ENCODE data around the gene UHMK1.

UHMK1 gene

DNA sequence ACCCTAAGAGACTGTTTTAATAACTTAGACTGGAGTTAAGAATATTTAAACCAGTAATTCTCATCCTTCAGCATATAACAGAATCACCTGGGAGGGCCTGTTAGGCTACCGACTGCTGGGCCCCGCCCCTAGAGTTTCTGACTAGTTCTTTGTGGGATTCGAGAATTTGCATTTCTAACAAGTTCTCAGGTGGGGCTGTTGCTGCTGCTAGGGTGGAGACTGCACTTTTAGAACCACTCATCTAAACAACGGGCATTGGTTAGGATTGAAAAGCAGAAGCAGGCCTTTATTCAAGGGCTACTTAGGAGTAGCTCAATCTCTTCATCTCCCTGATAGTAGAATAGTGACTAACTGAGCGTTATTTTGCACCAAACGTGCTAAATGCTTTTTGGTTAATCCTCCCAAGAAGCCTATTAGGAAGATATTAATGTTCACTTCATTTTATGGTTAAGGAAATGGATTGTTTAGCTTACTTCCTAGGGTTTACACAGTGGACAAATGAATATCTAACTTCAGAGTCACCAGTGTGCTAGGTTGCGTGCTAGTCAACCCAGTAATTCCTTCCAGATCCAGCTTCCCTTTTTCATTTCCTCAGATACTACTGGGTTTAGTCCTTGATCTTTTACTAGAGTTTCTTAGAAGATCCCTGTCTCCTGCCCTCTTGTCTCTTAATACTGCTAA lies 32.8 kb downstream of the UHMK1 start:
- no peak for DNase-seq

DNA sequence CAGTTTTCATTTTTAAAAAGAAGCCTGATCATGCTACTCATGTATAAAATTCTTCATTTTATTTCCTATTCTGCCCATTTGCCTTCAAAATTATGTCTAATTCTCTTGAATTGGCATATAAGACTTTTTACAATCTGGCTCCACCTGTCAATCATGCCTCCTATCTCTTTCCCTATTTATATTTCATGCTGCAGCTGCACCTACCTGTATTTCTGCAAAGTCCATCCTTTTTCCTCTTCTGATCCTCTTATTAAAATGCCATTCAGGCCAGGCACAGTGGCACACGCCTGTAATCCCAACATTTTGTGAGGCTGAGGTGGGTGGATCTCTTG lies 33.3 kb downstream of the UHMK1 start:
- DNase-seq, result no peak

DNA sequence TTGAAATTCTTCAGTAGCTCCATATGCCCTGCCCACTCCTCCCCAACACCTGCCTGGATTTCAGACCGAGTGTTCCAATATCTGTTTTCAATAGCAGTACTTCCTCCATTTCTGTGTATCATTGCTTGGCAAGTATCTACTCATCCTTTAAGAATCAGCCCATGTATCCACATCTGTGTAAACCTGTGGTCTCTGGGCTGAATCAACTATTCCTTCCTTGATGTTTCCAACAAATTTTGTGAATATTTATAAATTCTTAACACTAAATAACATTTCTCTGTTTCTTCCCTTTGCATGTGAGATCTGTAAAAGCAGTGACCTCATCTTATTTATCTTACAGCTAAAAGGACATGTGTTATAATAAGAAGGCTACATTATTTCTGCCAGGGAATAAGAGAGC lies 37.9 kb downstream of the UHMK1 start:
- no peak for DNase-seq

DNA sequence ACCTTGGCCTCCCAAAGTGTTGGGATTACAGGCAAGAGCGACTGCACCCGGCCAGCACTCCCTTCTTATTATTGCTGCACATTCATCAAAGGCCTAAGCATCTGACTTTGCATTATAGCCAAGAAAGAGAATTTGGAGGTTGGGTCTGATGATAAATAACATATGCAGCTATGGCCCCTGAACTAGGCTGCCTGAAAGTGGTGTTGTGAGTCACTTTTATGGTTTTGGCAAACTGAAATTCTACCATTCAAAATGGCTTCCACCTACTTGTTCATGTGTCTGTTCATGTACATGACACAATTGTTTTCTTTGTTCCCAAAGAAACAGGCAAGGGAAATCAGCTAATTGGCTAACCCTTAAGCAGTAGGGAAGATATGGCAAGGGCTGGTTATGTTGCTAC lies 38.9 kb downstream of the UHMK1 start:
- DNase-seq, result no peak

DNA sequence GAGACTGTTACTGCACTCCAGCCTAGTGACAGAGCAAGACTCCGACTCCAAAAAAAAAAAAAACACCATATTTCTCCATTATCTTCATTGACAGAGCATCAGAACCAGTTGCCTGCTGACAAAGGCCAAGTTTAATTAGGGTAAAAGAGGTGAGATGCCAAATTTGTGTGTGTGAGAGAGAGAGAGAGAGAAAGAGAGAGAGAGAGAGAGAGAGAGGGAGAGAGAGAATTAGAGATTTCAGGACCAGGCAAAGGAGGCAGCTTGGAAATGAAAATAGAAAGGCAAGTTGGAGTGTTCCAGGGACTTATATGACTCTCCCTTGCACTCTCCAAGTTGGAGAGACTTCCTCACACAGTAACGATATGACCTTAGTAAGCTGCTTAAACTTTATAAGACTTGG lies 39.6 kb downstream of the UHMK1 start:
- DNase-seq, result no peak

DNA sequence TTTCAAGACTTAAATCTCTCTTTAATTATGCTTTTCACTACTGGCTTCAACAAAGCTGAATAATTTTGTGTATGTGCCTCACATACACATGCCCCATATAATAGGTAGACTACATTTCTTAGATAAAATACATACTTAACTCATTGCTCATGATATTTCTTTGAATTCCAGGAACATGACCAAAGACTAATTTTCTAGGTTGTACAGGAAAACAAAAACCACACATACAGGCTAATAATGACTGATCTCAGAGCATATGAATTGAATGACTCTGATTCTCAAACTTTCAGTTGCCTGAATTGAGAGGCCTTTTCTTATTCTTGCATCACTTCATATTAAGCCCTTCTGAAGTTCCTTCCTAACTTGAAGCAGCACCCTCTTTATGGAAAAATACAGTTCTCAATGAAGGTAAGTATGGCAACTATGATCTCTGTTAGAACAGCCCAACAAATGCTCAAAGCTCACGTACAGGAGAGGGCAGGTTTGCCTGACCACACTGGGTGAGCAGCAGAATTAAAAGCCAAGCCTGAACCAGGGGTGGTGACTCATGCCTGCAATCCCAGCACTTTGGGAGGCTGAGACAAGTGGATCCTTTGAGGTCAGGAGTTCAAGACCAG lies 41.3 kb downstream of the UHMK1 start:
- no peak for DNase-seq

DNA sequence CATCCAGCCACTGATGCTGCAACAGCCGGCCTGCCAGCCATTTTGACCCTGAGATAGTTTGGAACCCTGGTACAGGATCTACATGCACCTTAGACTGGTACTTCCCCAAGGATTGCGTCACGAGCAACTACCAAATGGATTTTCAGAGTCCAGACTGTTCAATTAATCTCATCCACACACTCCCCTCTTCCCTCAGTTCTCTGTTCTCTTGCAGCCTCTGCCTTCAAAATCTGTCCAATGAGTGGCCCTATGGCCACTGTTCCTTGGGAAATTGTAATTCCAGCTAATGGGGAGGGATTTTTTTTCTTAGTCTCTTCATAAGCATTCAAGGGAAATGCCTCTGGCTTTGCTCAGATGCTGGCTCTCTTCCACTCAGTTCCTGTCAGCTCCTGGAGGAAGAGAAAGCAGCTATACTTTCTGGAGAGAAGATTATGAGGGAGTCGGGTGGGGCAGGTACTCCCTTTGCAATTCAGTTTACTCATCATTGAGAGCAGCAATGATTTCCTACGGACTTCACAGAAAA lies 44.1 kb downstream of the UHMK1 start:
- DNase-seq, result peak; percentile 64

DNA sequence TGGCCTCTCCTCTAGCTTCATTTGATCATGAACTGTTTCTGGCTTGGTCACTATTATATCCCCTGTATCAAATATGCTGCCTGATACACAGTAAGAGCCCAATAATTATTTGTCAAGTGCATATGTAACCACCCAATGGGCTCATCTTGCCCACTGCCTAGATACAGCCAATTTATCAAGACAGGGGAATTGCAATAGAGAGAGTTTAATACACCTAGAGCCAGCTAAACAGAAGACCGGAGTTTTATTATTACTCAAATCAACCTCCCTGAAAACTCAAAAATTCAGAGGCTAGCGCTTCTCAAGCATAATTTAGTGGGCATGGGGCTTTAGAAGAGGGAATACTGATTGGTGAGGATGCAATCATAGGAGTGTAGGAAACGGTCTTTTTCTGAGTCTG lies 45.6 kb downstream of the UHMK1 start:
- DNase-seq, result no peak

DNA sequence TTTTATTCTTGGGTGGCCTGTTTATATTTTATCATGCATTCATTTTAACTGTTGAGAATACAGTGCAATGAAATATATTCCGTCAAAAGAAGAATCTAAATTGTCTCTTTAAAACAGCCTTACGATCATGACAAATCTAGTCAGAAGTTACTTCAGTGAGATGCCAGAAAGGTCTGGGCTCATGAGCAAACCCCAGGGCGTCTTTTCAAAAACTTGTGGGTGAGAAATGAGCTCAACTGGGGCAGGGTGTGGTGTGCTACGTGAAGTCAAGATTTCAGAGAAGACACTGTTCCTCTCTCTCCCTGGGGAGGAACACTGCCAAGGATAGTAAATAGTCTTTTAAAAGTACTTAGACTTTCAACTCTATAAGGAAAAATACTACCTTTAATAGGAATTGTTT lies 50.6 kb downstream of the UHMK1 start:
- DNase-seq, result no peak

DNA sequence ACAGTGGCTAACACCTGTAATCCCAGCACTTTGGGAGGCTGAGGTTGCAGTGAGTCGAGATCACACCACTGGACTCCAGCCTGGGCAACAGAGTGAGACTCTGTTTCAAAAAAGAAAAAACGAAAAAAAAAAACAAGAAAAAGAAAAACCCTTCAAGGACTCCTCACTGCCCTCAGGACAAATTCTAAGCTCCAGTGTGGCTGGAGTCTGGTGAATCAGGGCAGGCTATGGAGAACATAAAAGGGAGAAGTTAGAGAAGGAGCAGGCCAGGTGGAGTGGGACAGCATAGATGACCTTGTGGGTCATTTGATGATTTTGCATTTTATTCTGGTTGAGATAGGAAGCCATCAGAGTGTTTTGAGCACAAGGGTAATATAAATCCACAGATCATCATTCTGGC lies 51.4 kb downstream of the UHMK1 start:
- DNase-seq, result no peak

DNA sequence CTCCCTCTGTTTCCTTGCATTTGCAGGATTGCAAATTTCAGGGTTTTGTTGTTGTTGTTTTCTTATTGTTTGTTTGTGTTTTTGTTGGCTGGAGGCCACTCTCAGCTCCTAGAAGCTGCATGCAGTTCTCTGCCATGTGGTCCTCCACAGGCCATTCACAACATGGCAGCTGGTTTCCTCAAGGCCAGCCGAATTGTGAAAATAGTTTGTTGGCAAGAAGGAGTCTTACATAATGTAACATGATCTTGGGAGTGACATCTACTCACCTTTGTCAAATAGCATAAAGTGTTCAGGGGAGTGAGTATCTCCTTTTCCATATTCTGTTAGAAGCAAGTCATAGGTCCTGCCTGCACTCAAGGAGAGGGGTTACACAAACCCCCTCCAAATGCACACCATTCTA lies 53.3 kb downstream of the UHMK1 start:
- no peak for DNase-seq

DNA sequence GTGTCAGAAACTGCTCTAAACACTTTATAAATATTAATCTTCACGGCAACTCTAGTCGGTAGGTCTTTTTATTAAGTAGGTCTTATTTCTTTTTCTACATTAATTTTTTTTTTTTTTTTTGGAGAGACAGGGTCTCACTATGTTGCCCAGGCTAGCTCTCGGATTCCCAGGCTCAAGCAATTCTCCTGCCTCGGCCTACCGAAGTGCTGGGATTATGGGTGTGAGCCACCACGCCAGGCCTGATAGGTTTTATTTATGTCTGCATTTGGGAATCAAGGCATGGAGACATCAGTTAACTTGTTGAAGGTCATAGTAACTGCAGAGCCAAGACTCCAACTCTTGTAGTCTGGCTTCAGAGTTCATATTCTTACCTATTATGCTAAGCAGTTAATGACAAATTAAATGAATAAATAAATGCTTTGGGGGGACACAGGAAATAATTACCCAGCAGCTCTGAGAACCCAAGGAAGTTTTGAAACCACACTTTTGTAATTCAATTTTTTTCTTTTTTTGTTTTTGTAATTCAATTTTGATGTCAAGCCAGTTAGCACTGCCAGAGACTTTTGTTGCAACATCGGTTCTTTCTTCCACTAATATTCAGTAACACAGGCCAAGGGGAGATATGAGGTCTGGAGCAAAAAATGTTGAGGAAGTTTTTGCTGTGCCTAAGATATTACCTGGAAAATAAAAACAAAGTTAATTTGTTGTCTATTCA lies 54.5 kb downstream of the UHMK1 start:
- no peak for DNase-seq

DNA sequence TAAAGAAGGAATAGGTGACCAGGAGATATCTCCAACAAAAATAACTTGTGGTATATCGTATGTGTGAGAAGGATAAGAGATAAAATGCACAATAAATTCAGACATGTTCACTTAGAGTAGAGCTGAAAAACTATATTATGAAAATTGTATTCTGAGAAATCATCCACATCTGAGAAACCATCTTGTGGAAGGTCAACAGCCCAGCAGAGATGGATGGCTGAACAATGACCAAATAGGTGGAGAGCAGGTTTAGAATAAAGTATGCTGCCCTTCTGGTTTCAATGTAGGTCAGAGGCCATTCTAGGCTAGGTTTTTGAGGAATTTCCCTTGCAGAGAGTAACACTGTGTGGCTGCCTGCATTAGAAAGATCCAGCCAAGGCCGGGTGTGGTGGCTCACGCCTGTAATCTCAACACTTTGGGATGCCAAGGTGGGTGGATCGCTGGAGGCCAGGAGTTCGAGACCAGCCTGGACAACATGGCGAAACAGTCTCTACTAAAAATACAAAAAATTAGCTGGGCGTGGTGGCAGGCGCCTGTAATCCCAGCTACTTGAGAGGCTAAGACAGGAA lies 55.1 kb downstream of the UHMK1 start:
- DNase-seq, result no peak

DNA sequence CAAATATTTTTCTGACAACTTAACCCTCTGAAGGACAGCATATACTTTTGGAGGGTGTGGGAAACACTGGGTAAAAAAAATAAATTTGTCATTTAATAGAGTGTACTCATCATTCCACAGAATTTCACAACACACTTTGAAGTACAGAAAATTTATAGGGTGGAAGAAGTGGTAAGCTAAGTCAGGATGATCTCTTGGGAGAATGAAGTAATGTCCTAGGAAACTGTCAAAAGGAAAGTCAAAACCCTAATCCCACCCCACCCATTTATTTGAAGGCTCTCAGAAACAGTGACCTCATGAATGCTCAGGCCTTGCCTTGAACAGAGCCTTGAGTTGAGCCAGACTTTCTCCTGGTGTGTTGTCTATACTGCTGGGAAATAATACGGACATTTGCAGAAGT lies 56.6 kb downstream of the UHMK1 start:
- DNase-seq, result no peak

DNA sequence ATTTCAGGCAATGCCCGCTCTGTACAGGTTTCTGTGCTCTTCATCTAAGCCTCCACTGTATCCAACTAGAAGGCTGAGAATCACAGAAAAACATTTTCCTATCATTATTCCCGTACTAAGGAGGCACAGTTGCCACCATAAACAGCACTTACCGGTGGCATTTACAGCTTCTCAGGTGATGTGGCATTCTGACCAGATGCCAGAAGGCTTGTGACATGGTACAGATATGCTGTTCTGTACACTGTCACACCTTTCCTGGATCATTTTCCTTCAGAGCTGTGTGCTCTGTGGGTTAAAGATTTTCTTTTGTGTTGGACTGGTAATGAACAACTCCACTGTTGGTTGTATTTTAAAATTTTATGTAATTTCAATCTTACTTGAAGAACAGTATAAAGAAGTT lies 59.9 kb downstream of the UHMK1 start:
- DNase-seq, result no peak

DNA sequence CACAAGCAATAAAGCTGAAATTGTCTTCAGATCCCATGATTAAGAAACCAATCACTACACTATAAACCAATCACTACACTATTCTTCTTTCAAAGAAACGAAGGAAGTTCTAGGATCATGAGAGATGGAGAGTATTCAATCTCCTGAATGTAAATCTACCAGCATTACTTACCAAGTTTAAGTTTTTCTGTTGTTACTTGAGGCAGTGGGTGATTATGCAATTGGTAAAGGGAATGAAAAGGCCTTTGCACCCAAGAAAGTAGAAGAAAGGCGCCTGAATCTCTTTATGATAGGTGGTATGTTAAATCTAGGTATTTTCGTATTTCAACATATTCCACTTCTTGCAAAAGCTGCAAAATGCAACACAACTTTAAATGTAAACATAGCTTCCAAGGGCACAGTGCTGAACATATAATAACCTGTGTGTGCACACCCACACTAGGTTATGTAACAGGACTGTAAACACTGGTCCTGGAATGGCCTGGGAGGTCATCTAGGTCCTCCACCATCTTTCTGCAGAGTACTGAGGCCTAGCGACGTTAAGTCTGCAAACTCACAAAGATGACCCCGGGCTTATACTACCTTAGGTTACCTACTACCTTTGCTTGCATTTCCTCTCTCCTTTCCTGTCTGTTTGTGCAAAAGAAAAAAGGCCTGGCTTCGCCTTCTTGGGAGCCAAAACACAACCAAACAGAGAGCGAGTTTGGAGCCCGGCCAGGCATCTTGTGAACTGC lies 62.9 kb downstream of the UHMK1 start:
- no peak for DNase-seq

DNA sequence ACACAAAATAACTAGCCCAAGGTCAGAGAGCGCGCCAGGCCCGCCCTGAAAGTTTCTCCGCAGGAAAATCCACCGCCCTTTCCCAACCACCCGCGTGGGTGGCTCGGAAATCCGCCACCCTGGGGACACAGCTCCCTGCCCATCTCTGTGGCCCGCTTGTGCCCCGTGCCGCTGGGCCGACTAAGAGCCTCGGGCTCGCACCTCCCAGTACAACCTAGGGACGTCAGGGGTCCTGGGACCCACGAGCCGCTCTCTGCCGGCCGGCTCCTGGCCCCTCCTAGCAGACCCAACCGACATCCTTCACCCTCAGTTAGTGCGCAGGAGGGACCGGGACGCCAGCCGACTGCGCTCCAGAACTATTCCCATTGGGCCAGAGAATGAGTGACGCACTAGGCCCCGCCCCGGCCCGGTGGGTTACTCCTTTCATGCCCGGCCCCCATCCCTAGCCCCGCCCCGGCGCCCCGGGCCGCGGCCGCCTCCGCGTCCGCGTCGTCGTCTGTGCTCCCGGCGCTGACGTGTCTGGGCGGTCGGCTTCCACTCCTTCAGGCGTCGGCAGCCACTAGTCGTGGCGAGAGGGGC lies 63.5 kb downstream of the UHMK1 start:
- DNase-seq, result peak; percentile 99

DNA sequence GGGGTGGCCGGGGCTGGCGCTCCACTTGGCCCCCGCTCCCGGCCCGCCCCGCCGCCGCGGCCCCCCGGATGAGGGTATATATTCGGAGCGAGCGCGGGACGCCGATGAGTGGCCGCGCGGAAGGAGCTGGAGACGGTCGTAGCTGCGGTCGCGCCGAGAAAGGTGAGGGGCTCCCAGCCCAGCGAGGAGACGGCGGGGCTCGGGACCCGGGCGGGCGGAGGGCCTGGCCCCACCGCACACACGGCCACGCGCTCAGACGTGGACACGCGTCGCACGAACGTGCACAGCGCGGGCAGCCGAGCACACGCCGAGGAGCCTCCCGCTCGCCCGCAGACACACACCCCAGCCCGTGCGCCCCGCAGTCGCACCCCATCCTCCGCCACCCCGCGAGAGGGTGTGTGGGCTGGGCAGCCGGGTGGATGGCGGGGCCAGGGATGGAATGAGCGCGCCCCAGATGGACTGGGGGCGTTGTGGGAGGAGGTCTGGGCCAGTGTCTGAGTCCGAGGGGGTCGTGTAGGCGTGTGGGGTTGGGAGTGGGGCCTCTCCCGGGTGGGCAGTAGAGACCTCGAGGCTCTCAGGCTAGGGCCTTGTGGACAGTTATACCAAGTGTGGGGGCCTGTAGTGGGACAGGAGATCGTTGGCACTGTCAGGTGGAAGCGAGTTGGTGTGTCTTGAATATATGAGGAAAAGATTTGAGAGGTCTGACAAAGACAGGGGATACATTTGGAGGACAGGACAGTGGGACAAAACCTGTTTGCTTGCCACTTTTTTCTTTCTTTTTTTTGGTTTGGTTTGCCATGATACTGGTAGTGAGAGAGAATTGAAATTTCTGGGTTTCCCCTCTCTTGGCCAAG lies 64.2 kb downstream of the UHMK1 start, which contains the start of gene UAP1:
UAP1 (plus strand) TSS at position 107 of the 854 bp plus-strand sequence. CDS start 4,347 bp downstream, outside the sequence.
- peak; percentile 66 for DNase-seq

DNA sequence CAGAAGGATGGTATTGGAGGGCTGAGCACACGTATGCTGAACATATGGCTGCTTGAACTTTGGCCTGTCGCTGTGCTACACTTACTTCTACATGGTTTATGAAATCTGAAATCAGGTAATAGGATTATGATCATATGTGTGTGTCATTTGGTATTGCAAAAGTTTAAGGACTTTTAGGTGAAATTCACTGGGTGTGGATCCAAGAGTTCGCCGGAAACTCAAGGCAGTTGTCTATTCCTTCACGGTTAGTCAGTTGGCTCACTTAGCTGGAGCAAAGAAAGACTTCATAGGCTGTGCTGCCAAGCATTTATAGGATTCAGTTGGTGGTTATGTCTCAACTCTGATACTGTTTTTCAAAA lies 64.8 kb downstream of the UHMK1 start:
- peak; percentile 51 for DNase-seq

DNA sequence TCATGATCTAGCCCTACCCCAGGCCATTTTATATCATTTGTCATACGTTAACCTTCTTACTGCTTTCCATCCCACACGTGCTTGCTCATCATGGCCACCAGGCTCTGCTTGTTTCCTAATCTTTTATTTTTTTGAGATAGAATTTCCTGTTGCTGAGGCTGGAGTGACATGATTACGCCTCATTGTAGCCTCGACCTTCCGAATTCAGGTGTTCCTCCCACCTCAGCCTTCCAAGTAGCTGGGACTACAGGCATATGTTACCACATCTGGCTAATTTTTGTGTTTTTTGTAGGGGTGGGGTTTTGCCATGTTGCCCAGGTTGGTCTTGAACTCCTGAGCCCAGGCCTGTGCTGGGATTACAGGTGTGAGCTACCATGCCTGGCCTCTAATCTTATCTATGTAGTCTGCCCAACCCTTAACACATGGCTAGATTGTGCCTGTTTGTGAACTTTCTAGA lies 67.2 kb downstream of the UHMK1 start:
- DNase-seq, result no peak

DNA sequence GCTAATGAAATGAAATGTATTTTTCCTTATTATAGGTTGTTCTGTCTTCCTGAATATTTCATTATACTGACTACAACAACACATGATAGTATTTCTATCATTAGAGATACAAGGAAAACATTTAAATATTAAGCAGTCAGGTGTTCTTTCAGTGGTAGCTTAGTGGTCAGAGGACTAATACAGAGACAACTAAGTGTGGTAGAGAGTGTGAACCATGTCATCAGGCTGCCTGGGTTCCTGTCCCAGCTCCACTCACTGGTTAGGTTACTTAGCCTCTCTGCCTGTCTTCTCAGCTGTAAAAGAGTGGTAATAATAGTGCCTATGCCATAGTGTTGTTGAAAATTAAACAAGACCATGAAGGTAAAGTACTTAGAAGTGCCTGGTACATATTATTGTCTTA lies 67.8 kb downstream of the UHMK1 start:
- DNase-seq, result no peak

DNA sequence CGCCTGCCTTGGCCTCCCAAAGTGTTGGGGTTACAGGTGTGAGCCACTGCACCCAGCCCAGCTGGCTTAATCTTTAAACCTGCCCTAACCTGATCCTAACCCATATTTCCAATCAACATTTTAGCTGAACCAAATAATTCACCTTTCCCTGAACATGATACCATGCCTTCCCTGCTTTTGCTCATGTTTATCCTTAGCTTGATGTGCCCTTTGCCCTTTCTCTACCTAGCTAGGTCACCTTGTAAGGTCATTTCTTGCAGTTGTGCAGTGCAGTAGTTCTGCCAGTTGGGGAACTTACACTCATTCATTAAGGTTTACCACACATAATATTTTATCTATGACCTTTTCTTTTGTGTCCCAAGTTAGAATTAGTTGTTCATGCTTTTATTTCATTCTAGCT lies 69.3 kb downstream of the UHMK1 start:
- DNase-seq, result no peak

All from right forelimb (tissue), 1 donor.